Pancreas (tissue), 10 donors: ENCODE results near the gene CACNA1I. TPM values are rescaled to one million over a fixed set of nuclear protein-coding genes. Genes with fewer than 3 reads are reported as not detected.

ENCODE experiments used
- ATAC-seq, 4 donors: fragments of 200-7000 bp; cut with Tn5 transposase; one replicate each; pipeline versions ENCODE4 v1.8.0 to v1.9.1; 2020; ENCODE audit warnings: mild to moderate bottlenecking in 4 of 4, moderate library complexity in 4 of 4
- DNase-seq, 6 donors: peaks; one replicate each; pipeline ENCODE4 v3.0.0-alpha.2; 2020
- FAIRE-seq: peaks from 2 replicates; lab custom pipeline; 2012; peaks lifted over from hg19 to GRCh38; lab: Jason Lieb, UNC
- H3K27ac ChIP-seq, 4 donors: fragments of 200-600 bp; sonication (generic); 1 replicate in 3 of 4; 2 replicates in 1 of 4; pipeline versions ENCODE4 v1.5.0 to v1.8.0; 2020
- H3K27me3 ChIP-seq, 4 donors: fragments of 200-600 bp; one replicate each; pipeline ENCODE4 v1.8.0; 2021
- H3K36me3 ChIP-seq, 3 donors: fragments of 200-600 bp; sonication (generic) in 1 of 3; one replicate each; pipeline versions ENCODE4 v1.5.0 to v1.8.0; 2020 to 2021
- H3K4me1 ChIP-seq, 3 donors: fragments of 200-600 bp; one replicate each; pipeline ENCODE4 v1.8.0; 2021
- H3K4me3 ChIP-seq, 4 donors: fragments of 200-600 bp; sonication (generic) in 2 of 4; one replicate each; pipeline versions ENCODE4 v1.5.0 to v1.8.0; 2020 to 2021
- H3K9me3 ChIP-seq, 4 donors: fragments of 200-600 bp; one replicate each; pipeline ENCODE4 v1.8.0; 2021
- CTCF ChIP-seq, 4 donors: fragments of 200-600 bp; sonication (generic) in 3 of 4; IDR thresholded peaks; one replicate each; pipeline versions ENCODE4 v1.5.0 to v1.8.0; 2021; ENCODE audit warnings: antibody characterized with exemption in 4 of 4
- WGBS, 2 donors: extraction: QIAGEN DNeasy Blood & Tissue Kit; methylation state at CpG; one replicate each; pipeline ENCODE4 v1.1.7; 2013; 5-methylcytosine and 5-hydroxymethylcytosine counted together
- intact Hi-C, 3 donors: fragments of 100-400 bp; cut with DNase I; formaldehyde crosslinking; loops; one replicate each; pipeline versions ENCODE4 v1.11.1 to v1.14.2; 2022
- polyA plus RNA-seq, 2 donors: library from polyadenylated mRNA; stranded (reverse); fragments of 200-250 nt; gene quantifications; one replicate each; pipeline ENCODE4 v1.2.3, GENCODE V29; 2013
- total RNA-seq, 6 donors: library from RNA; stranded (reverse); fragmentation: NEBNext Ultra II Directional in 4 of 6; extraction: Animal tissue kit (Norgen Biotek cat#: 25700) in 4 of 6; gene quantifications; one replicate each; pipeline versions ENCODE4 v1.2.1 to v1.2.4, GENCODE V29; 2021 to 2023
- donor health status: healthy with polysubstance abuse.
- donor health status: DM: no; HTN: no; CAD: no; lungs with moderate emphysema.
- donor health status: DM: no; HTN: no; CAD: no.
- donor health status: control.
- donor health status: control.
- donor health status: Bipolar disorder and iron deficiency.
- donor health status: DM: yes; HTN: yes; CAD: no.
- donor health status: DM: no; HTN: no; CAD: no.
- donor health status: DM: no; HTN: no; CAD: no.
- donor health status: DM: yes; HTN: yes; CAD: no.

Gene CACNA1I
- total and polyA plus RNA-seq, 8 donors, result 0.04 to 0.21 (median 0.07) TPM

GRCh38 chr22:39530692-39531331 lies 39.7 kb upstream of the CACNA1I start:
- Histone ChIP-seq H3K36me3 (peaks cover 0 to 5% (median 0%) of the 10 kb centered on the region in 3 donors), H3K27me3 (no peaks in the 10 kb centered on the region), H3K4me3 (peak overlapping the region in 1 of 4 donors; percentile 4), H3K27ac (no peak overlapping the region), H3K4me1 (peaks cover 20 to 40% (median 25%) of the 10 kb centered on the region in 3 donors), H3K9me3 (no peaks in the 10 kb centered on the region)
- no peak for TF ChIP-seq CTCF (IDR thresholded peaks at IDR 0.05)
- intact Hi-C loops, result no loop called here
- ATAC-seq (no peak), DNase-seq (peak in 3 of 6 donors; percentile 19 to 37 (median 35)), FAIRE-seq (no peak)
- 28 to 29% methylated on average over 9 of the region's 9 CpGs for WGBS, 2 donors

GRCh38 chr22:39532215-39533073 lies 38.1 kb upstream of the CACNA1I start, which contains the start of gene RPS19BP1:
Gene RPS19BP1, minus strand, starts transcription at chr22:39532748. Its CDS starts 10 bp downstream, at chr22:39532738.
- Histone ChIP-seq H3K27ac (peak within 1 kb of the TSS; percentile 74 to 95 (median 84)), H3K4me1 (peaks cover 18 to 40% (median 25%) of the 10 kb centered on the region in 3 donors), H3K36me3 (peaks cover 0 to 5% (median 0%) of the 10 kb centered on the region in 3 donors), H3K27me3 (no peaks in the 10 kb centered on the region), H3K4me3 (peak within 1 kb of the TSS; percentile 81 to 91 (median 87)), H3K9me3 (no peaks in the 10 kb centered on the region)
- ATAC-seq, result peak; percentile 83 to 90 (median 86)
- peak; percentile 95 to 100 (median 99) for DNase-seq
- intact Hi-C loops, result no loop called here
- WGBS, 2 donors, result 0% methylated on average over 65 to 67 of the region's 67 CpGs
- FAIRE-seq, result peak; percentile 97
- no peak for TF ChIP-seq CTCF (IDR thresholded peaks at IDR 0.05)

GRCh38 chr22:39534092-39534506 lies 36.5 kb upstream of the CACNA1I start:
- TF ChIP-seq CTCF (IDR thresholded peaks at IDR 0.05), result no peak

GRCh38 chr22:39534591-39535356 lies 35.8 kb upstream of the CACNA1I start:
- DNase-seq, result peak; percentile 73 to 97 (median 88)
- no peak overlapping the region for H3K4me3 ChIP-seq
- H3K27me3 ChIP-seq, result no peaks in the 10 kb centered on the region
- H3K9me3 ChIP-seq, result no peaks in the 10 kb centered on the region
- peak; percentile 38 to 55 (median 47) for ATAC-seq
- intact Hi-C loops, result loop anchor here in 2 of 3 donors (5.0 kb wide), 2 partner anchors 488 to 493 kb away; no protein-coding TSS in a partner anchor
- peaks cover 3 to 22% (median 14%) of the 10 kb centered on the region in 3 donors for H3K4me1 ChIP-seq
- peak; percentile 78 to 95 (median 91) for TF ChIP-seq CTCF (IDR thresholded peaks at IDR 0.05)
- no peaks in the 10 kb centered on the region for H3K36me3 ChIP-seq
- peak overlapping the region in 2 of 4 donors; percentile 32 to 41 for H3K27ac ChIP-seq
- 6 to 7% methylated on average over 41 of the region's 41 CpGs for WGBS, 2 donors
- no peak for FAIRE-seq

More at GRCh38 chr22:39534092-39534506, 36.5 kb upstream of the CACNA1I start:
- 77 to 83% methylated on average over 12 of the region's 12 CpGs for WGBS, 2 donors
- peak overlapping the region in 2 of 4 donors; percentile 32 to 41 for H3K27ac ChIP-seq
- H3K4me3 ChIP-seq, result no peak overlapping the region
- peaks cover 6 to 27% (median 21%) of the 10 kb centered on the region in 3 donors for H3K4me1 ChIP-seq
- H3K27me3 ChIP-seq, result no peaks in the 10 kb centered on the region
- H3K36me3 ChIP-seq, result peaks cover 0 to under 1% (median 0%) of the 10 kb centered on the region in 3 donors
- no peaks in the 10 kb centered on the region for H3K9me3 ChIP-seq
- intact Hi-C loops, result no loop called here
- no peak for ATAC-seq
- DNase-seq, result peak in 3 of 6 donors; percentile 24 to 64 (median 42)
- FAIRE-seq, result no peak
